Psoas muscle (tissue), 8 donors: ENCODE measurements around the gene PXK. TPM values are rescaled to one million over a fixed set of nuclear protein-coding genes. Genes with fewer than 3 reads are reported as not detected.
"Not testable (repeated sequence)": the region's sequence is repeated elsewhere in the genome, so short reads cannot be mapped to it uniquely, and the experiment has no call there.

ENCODE experiments used
- ATAC-seq, 4 donors: fragments of 200-7000 bp; cut with Tn5 transposase; one replicate each; pipeline ENCODE4 v1.9.1; 2020; ENCODE audit warnings: moderate library complexity in 3 of 4, mild to moderate bottlenecking in 2 of 4
- DNase-seq, 2 donors: peaks; one replicate each; pipeline ENCODE4 v3.0.0-alpha.2; 2020
- H3K27ac ChIP-seq: fragments of 200-600 bp; one replicate; pipeline ENCODE4 v1.8.0; 2022
- H3K27me3 ChIP-seq, 3 donors: fragments of 200-600 bp in 1 of 3; one replicate each; pipeline versions ENCODE4 v1.6.1 to v1.8.0; 2013 to 2022; ENCODE audit warnings: low read length in 2 of 3, mild to moderate bottlenecking in 2 of 3, moderate library complexity in 1 of 3; ENCODE audit not compliant: insufficient read depth in 3 of 3
- H3K36me3 ChIP-seq, 2 donors: fragments of 200-600 bp in 1 of 2; one replicate each; pipeline versions ENCODE4 v1.6.1 to v1.8.0; 2013 to 2022; ENCODE audit warnings: low read depth in 1 of 2, mild to moderate bottlenecking in 1 of 2, moderate library complexity in 1 of 2; ENCODE audit not compliant: insufficient read depth in 1 of 2
- H3K4me1 ChIP-seq: fragments of 200-600 bp; one replicate; pipeline ENCODE4 v1.8.0; 2022
- H3K4me3 ChIP-seq: fragments of 200-600 bp; one replicate; pipeline ENCODE4 v1.8.0; 2022; ENCODE audit warnings: mild to moderate bottlenecking
- H3K9me3 ChIP-seq: fragments of 200-600 bp; one replicate; pipeline ENCODE4 v1.8.0; 2022
- WGBS, 3 donors: extraction: QIAGEN DNeasy Blood & Tissue Kit; methylation state at CpG; one replicate each; pipeline versions ENCODE4 v1.1.6 to v1.1.7; 2013; 5-methylcytosine and 5-hydroxymethylcytosine counted together
- intact Hi-C, 2 donors: fragments of 100-400 bp; cut with DNase I; formaldehyde crosslinking; loops; one replicate each; pipeline versions ENCODE4 v1.11.0 to v1.14.2; 2022
- polyA plus RNA-seq, 3 donors: library from polyadenylated mRNA; stranded (reverse); fragments of 200-250 nt; gene quantifications; one replicate each; pipeline ENCODE4 v1.2.3, GENCODE V29; 2013
- total RNA-seq, 4 donors: library from RNA; stranded (reverse); fragmentation: NEBNext Ultra II Directional in 2 of 4; extraction: Animal tissue kit (Norgen Biotek cat#: 25700) in 2 of 4; gene quantifications; one replicate each; pipeline versions ENCODE4 v1.2.1 to v1.2.4, GENCODE V29; 2021 to 2023
- TF ChIP-seq, protein P1 (sequence below): fragments of 200-600 bp; IDR thresholded peaks from one replicate; pipeline ENCODE4 v1.8.0; 2022; ENCODE audit warnings: antibody characterized with exemption
- donor health status: healthy with polysubstance abuse.
- donor health status: DM: no; HTN: no; CAD: no; lungs with moderate emphysema.
- donor health status: Bipolar disorder and iron deficiency.
- donor health status: healthy.
- donor health status: DM: yes; HTN: yes; CAD: no.
- donor health status: DM: no; HTN: no; CAD: no.
- donor health status: DM: no; HTN: no; CAD: no.
- donor health status: DM: yes; HTN: yes; CAD: no.

The PXK gene
- total and polyA plus RNA-seq, 7 donors: 3.4 to 17.5 (median 15.5) TPM

DNA sequence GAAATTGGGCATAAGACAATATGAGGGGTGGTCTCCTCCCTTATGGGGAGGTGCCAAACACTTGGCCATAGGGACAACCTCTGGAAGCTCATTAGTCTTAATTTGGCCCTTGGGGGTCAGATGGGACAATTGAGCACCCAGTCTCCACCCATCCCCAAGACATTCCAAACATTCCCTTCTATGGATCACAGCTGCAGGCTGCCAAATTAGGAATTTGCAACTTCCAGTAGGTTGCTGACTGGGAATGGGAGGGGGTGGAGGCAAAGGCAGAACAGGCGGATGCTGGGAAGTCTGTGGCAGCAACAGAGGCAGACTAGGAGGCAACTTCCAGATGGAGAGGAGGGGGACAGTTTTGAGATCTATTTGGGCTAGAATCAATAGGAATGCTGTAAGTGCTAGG lies 102.3 kb downstream of the PXK start:
- H3K27ac ChIP-seq: no peak overlapping the region
- DNase-seq: no peak
- peaks cover 2 to 25% of the 10 kb centered on the region in 2 donors for H3K36me3 ChIP-seq
- no peak for ATAC-seq
- H3K4me1 ChIP-seq: peaks cover 9% of the 10 kb centered on the region
- H3K9me3 ChIP-seq: no peaks in the 10 kb centered on the region
- WGBS, 3 donors: 56 to 70% (median 63%) methylated on average over 1 of the region's 1 CpG
- TF ChIP-seq, protein P1, sequence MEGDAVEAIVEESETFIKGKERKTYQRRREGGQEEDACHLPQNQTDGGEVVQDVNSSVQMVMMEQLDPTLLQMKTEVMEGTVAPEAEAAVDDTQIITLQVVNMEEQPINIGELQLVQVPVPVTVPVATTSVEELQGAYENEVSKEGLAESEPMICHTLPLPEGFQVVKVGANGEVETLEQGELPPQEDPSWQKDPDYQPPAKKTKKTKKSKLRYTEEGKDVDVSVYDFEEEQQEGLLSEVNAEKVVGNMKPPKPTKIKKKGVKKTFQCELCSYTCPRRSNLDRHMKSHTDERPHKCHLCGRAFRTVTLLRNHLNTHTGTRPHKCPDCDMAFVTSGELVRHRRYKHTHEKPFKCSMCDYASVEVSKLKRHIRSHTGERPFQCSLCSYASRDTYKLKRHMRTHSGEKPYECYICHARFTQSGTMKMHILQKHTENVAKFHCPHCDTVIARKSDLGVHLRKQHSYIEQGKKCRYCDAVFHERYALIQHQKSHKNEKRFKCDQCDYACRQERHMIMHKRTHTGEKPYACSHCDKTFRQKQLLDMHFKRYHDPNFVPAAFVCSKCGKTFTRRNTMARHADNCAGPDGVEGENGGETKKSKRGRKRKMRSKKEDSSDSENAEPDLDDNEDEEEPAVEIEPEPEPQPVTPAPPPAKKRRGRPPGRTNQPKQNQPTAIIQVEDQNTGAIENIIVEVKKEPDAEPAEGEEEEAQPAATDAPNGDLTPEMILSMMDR: no peak
- no peak overlapping the region for H3K4me3 ChIP-seq
- intact Hi-C loops: loop anchor here in 1 of 2 donors (5.0 kb wide), 1 partner anchor 57 kb away; the partner anchor contains the start of gene KCTD6
- no peaks in the 10 kb centered on the region for H3K27me3 ChIP-seq

DNA sequence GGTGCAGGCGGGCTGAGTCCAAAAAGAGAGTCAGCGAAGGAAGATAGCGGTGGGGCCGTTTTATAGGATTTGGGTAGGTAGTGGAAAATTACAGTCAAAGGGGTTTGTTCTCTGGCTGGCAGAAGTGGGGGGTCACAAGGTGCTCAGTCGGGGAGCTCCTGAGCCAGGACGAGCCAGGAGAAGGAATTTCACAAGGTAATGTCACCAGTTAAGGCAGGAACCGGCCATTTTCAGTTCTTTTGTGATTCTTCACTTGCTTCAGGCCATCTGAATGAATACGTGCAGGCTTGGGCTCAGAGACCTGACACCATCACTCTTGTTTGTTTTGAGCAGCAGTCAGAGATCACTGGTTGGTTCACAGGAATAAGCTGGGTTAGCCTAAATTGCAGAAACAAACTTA lies 104.6 kb downstream of the PXK start:
- ATAC-seq, intact Hi-C loops, H3K4me3 ChIP-seq, H3K36me3 ChIP-seq, H3K9me3 ChIP-seq, DNase-seq, H3K27me3 ChIP-seq, H3K4me1 ChIP-seq, H3K27ac ChIP-seq: not testable (repeated sequence)
- WGBS, 3 donors: 72 to 83% (median 73%) methylated on average over 8 of the region's 8 CpGs

DNA sequence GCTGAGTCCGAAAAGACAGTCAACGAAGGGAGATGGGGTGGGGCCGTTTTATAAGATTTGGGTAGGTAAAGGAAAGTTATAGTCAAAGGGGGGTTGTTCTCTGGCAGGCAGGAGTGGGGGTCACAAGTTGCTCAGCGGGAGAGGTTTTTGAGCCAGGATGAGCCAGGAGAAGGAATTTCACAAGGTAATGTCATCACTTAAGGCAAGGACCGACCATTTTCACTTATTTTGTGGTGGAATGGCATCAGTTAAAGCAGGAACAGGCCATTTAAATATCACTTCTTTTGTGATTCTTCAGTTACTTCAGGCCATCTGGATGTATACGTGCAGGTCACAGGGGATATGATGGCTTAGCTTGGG lies 108.3 kb downstream of the PXK start:
- H3K4me1 ChIP-seq, H3K27me3 ChIP-seq, H3K4me3 ChIP-seq, DNase-seq, H3K9me3 ChIP-seq, ATAC-seq, H3K36me3 ChIP-seq, H3K27ac ChIP-seq, intact Hi-C loops: not testable (repeated sequence)
- 57 to 72% (median 64%) methylated on average over 6 of the region's 6 CpGs for WGBS, 3 donors

DNA sequence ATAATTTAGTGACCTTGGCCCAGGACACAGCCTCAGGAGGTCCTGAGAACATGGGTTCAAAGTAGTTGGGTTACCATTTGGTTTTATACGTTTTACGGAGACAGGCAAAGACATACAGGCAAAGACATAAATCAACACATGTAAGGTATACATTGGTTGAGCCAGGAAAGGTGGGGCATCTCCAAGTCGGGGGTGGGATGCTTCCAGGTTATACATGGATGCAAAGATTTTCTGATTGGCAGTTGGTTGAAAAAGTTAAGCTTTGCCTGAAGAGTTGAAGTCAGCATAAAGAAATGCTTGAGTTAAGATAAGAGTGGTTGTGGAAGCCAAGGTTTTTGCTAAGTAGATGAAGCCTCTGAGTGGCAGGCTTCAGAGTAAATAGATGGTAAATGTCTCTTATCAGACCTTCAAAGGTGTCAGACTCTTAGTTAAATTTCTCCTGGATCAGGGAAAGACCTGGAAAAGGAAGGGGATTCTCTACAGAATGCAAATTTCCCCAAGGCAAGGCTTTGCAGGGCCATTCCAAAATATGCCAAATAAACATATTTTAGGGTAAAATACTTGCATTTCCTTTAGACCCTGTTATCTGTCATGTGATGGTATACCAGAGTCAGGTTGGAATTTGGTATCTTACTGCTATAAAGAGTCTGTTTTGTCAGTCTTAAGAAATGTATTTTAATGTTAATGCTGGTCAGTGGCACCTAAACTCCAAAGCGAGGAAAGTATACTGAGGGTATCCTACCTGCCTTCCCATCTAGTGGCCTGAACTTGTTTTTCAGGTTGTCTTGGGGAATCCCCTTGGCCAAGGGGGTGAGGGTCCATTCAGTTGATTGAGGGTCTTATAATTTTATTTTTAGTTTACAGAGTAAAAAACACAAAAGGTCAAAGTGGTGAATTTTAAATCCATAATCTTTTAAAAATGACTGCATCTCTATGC lies 109.1 kb downstream of the PXK start:
- Histone ChIP-seq H3K4me3 (no peak overlapping the region), H3K4me1 (no peaks in the 10 kb centered on the region), H3K27me3 (no peaks in the 10 kb centered on the region), H3K27ac (no peak overlapping the region), H3K9me3 (no peaks in the 10 kb centered on the region), H3K36me3 (no peaks in the 10 kb centered on the region)
- ATAC-seq (no peak), DNase-seq (no peak)
- WGBS, 3 donors: 75 to 77% (median 76%) methylated on average over 4 of the region's 4 CpGs
- intact Hi-C loops: no loop called here
- TF ChIP-seq, protein P1: no peak

DNA sequence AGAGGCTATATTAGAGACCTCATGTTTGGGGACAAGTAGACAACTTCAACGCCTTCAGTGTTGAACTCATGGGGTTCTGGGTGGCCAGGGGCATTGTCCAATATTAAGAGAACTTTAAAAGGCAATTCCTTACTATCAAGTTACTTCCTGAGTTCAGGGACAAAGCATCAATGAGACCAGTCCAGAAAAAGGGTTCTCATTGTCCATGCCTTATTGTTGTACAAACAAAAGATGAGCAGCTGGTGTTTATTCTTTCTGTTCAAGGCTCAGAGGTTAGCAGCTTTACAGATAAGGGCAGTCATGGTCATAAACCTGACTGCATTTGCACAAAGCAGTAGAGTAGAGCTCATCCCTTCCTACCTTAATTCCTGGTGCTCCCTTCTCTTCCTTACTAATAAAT lies 119.5 kb downstream of the PXK start:
- no peak for ATAC-seq
- H3K27me3 ChIP-seq: no peaks in the 10 kb centered on the region
- H3K4me3 ChIP-seq: no peak overlapping the region
- intact Hi-C loops: no loop called here
- no peaks in the 10 kb centered on the region for H3K4me1 ChIP-seq
- no peak for DNase-seq
- TF ChIP-seq, protein P1: no peak
- 72 to 90% (median 81%) methylated on average over 1 of the region's 1 CpG for WGBS, 3 donors
- H3K27ac ChIP-seq: no peak overlapping the region
- peaks cover 17% of the 10 kb centered on the region for H3K9me3 ChIP-seq
- no peaks in the 10 kb centered on the region for H3K36me3 ChIP-seq
